ENCODE results near the gene RPA3. TPM values are rescaled to one million over a fixed set of nuclear protein-coding genes. Genes with fewer than 3 reads are reported as not detected.

RPA3 gene
- total RNA-seq, 4 donors from 2014 or later = 5.3 to 19.2 (median 18.6) TPM

DNA sequence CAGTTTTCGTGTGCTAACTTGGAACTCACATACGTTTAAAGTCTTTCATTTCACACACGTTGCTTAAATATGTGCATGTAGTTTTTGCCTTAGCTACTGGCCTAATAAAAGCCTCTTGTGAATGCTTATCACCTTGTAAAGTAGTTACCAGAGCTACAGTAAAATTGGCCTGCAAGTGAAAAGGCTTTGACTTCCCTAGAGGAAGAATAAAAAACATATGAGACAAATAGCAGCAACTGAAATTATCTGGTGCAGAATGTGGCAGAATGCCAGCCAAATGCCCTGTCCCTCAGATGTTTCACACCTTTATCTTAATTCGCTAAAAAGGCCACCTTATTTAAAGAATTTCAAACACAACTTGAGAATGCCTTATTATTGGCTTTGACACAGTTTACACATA is 28.1 kb upstream of the RPA3 start:
- H3K27ac ChIP-seq = no peak overlapping the region
- H3K9me3 ChIP-seq = no peaks in the 10 kb centered on the region
- H3K36me3 ChIP-seq = no peaks in the 10 kb centered on the region
- H3K4me3 ChIP-seq = no peak overlapping the region
- H3K4me1 ChIP-seq = no peaks in the 10 kb centered on the region
- TF ChIP-seq, protein P1, sequence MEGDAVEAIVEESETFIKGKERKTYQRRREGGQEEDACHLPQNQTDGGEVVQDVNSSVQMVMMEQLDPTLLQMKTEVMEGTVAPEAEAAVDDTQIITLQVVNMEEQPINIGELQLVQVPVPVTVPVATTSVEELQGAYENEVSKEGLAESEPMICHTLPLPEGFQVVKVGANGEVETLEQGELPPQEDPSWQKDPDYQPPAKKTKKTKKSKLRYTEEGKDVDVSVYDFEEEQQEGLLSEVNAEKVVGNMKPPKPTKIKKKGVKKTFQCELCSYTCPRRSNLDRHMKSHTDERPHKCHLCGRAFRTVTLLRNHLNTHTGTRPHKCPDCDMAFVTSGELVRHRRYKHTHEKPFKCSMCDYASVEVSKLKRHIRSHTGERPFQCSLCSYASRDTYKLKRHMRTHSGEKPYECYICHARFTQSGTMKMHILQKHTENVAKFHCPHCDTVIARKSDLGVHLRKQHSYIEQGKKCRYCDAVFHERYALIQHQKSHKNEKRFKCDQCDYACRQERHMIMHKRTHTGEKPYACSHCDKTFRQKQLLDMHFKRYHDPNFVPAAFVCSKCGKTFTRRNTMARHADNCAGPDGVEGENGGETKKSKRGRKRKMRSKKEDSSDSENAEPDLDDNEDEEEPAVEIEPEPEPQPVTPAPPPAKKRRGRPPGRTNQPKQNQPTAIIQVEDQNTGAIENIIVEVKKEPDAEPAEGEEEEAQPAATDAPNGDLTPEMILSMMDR (IDR thresholded peaks at IDR 0.05) = no peak
- no peak for TF ChIP-seq POLR2A (IDR thresholded peaks at IDR 0.05)
- no peak for DNase-seq
- H3K27me3 ChIP-seq = no peaks in the 10 kb centered on the region
- intact Hi-C loops (cut with DNase I; ENCODE audit: low total_unique reads) = no loop called here

DNA sequence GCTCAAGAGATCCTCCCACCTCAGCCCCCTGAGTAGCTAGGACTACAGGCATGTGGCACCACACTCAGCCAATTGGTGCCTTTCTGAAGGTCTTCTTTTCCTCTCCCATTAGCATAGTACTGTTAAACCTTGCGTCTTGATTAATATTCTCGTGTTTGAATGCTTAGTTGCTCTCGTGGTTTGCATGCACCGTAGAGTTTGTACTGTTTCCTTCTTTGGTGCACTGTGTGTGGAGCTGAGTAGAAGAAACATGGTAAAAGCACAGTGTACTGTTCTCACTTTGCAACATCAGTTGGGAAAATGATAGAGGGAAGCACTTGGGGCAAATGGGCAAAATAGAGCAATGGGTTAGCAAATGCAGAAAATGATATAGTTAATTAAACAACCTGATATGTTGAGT is 27.6 kb upstream of the RPA3 start:
- H3K27ac ChIP-seq = no peak overlapping the region
- no peak for TF ChIP-seq POLR2A (IDR thresholded peaks at IDR 0.05)
- TF ChIP-seq, protein P1 (IDR thresholded peaks at IDR 0.05) = no peak
- intact Hi-C loops (cut with DNase I; ENCODE audit: low total_unique reads) = no loop called here
- no peaks in the 10 kb centered on the region for H3K4me1 ChIP-seq
- H3K27me3 ChIP-seq = no peaks in the 10 kb centered on the region
- no peak for DNase-seq
- H3K4me3 ChIP-seq = no peak overlapping the region
- no peaks in the 10 kb centered on the region for H3K9me3 ChIP-seq
- H3K36me3 ChIP-seq = no peaks in the 10 kb centered on the region

DNA sequence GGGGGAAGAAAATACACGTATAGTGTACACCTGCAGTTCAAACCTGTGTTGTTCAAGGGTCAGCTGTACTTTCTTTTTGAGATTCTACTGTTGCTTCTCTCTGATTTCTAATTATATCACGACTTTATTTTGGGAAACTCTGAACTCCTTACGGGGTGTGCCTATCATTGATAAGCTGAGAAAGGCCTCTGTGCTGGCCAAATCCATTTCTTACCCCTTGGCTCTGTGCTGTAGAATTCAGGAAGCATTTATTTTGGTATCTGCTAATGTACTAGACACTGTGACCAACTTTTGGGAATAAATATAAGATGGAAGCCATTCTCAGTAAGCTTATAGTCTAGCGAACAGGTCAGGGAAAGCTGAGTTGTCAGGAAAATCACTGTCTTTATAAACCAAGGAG is 26.9 kb upstream of the RPA3 start:
- Histone ChIP-seq H3K4me3 (no peak overlapping the region), H3K4me1 (no peaks in the 10 kb centered on the region), H3K27ac (no peak overlapping the region), H3K9me3 (no peaks in the 10 kb centered on the region), H3K27me3 (no peaks in the 10 kb centered on the region), H3K36me3 (no peaks in the 10 kb centered on the region)
- TF ChIP-seq POLR2A (IDR thresholded peaks at IDR 0.05) = no peak
- TF ChIP-seq, protein P1 (IDR thresholded peaks at IDR 0.05) = no peak
- no peak for DNase-seq
- intact Hi-C loops (cut with DNase I; ENCODE audit: low total_unique reads) = no loop called here

DNA sequence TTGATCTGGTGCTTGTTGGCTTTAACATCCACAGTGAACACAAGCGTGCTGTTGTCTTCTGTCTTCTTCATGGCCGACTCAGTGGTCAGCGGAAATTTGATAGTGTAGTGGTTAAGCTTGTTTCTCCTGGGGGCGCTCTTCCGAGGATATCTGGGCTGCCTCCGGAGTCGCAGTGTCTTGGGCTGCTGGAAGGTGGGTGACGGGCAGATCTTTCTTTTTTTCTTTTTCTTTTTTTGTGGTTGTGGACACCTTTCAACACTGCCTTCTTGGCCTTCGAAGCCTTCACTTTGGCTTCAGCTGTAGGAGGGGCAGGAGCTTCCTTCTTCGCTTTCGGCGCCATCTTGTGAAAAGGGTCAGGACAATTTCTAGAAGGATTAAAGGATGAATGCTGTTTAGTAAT is 23.8 kb upstream of the RPA3 start:
- no peak overlapping the region for H3K27ac ChIP-seq
- TF ChIP-seq, protein P1 (IDR thresholded peaks at IDR 0.05) = no peak
- no peak for TF ChIP-seq POLR2A (IDR thresholded peaks at IDR 0.05)
- intact Hi-C loops (cut with DNase I; ENCODE audit: low total_unique reads) = no loop called here
- no peak for DNase-seq
- H3K4me1 ChIP-seq = no peaks in the 10 kb centered on the region
- no peaks in the 10 kb centered on the region for H3K9me3 ChIP-seq
- no peaks in the 10 kb centered on the region for H3K27me3 ChIP-seq
- no peak overlapping the region for H3K4me3 ChIP-seq
- H3K36me3 ChIP-seq = no peaks in the 10 kb centered on the region

DNA sequence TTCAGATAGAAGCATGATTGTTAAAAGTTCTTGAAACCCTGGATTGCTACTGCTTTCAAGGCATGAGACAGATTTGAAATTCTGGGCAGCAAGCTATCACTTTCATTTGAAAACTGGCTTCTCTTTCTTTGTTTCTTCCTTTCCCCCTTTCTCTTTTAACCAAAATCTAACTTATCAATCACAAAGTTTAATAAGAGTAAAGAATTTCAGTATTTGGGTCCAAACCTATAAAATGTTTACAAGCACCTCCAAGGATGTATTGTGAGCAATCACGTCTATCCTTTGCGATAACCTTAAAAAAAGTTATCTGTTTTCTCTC is 21.6 kb upstream of the RPA3 start:
- no peak for TF ChIP-seq POLR2A (IDR thresholded peaks at IDR 0.05)
- TF ChIP-seq, protein P1 (IDR thresholded peaks at IDR 0.05) = no peak
- H3K36me3 ChIP-seq = no peaks in the 10 kb centered on the region
- H3K27ac ChIP-seq = no peak overlapping the region
- H3K4me3 ChIP-seq = no peak overlapping the region
- no peaks in the 10 kb centered on the region for H3K9me3 ChIP-seq
- H3K27me3 ChIP-seq = no peaks in the 10 kb centered on the region
- no peak for DNase-seq
- intact Hi-C loops (cut with DNase I; ENCODE audit: low total_unique reads) = no loop called here
- H3K4me1 ChIP-seq = no peaks in the 10 kb centered on the region

Measured in uterus (tissue), 4 donors.